Tibial nerve (tissue), 4 donors: ENCODE data around the gene WNT7A. TPM values are rescaled to one million over a fixed set of nuclear protein-coding genes. Genes with fewer than 3 reads are reported as not detected.

Experiments
- DNase-seq, 2 donors: peaks; one replicate each; pipeline ENCODE4 v3.0.0-alpha.2; 2019; ENCODE audit warnings: low spot score in 2 of 2
- H3K27ac ChIP-seq, 4 donors: fragments of 200-600 bp; sonication (generic) in 3 of 4; one replicate each; pipeline ENCODE4 v1.5.1; 2017 to 2019; ENCODE audit warnings: mild to moderate bottlenecking in 1 of 4
- H3K27me3 ChIP-seq, 2 donors: fragments of 200-600 bp; sonication (generic) in 1 of 2; one replicate each; pipeline versions ENCODE4 v1.5.1 to v1.6.0; 2017 to 2019
- H3K36me3 ChIP-seq, 3 donors: fragments of 200-600 bp; sonication (generic); one replicate each; pipeline ENCODE4 v1.5.1; 2018 to 2019
- H3K4me1 ChIP-seq, 4 donors: fragments of 200-600 bp; sonication (generic) in 3 of 4; one replicate each; pipeline ENCODE4 v1.5.1; 2017 to 2019
- H3K4me3 ChIP-seq, 4 donors: fragments of 200-600 bp; sonication (generic) in 3 of 4; one replicate each; pipeline ENCODE4 v1.5.1; 2017 to 2019; ENCODE audit warnings: mild to moderate bottlenecking in 1 of 4, moderate library complexity in 1 of 4
- H3K9me3 ChIP-seq, 4 donors: fragments of 200-600 bp; sonication (generic) in 3 of 4; one replicate each; pipeline ENCODE4 v1.5.1; 2017 to 2019
- EP300 ChIP-seq, 2 donors: sonication (generic); formaldehyde crosslinking; IDR thresholded peaks; one replicate each; pipeline ENCODE4 v1.6.1; 2017; ENCODE audit warnings: antibody characterized with exemption in 2 of 2, mild to moderate bottlenecking in 1 of 2
- POLR2A ChIP-seq, 2 donors: fragments of 450-650 bp; IDR thresholded peaks; one replicate each; pipeline ENCODE4 v1.6.1; 2017; ENCODE audit warnings: antibody characterized with exemption in 2 of 2, mild to moderate bottlenecking in 2 of 2, moderate library complexity in 2 of 2
- WGBS, 2 donors: methylation state at CpG; one replicate each; pipeline ENCODE4 v1.1.5; 2018; 5-methylcytosine and 5-hydroxymethylcytosine counted together
- total RNA-seq, 4 donors: library from RNA; depleted of rRNA; stranded (reverse); fragments of >200 nt; gene quantifications; one replicate each; pipeline ENCODE4 v1.1.0, GENCODE V29; 2016
- TF ChIP-seq, protein P1 (sequence below), 5 experiments: fragments of 200-600 bp in 3 of 5; fragments of 450-650 bp in 2 of 5; sonication (generic) in 3 of 5; IDR thresholded peaks; one replicate each; pipeline ENCODE4 v1.5.1; 2016 to 2019; ENCODE audit warnings: antibody characterized with exemption in 5 of 5, mild to moderate bottlenecking in 3 of 5, moderate library complexity in 2 of 5

The WNT7A gene
- total RNA-seq, 4 donors from 2014 or later = 0.21 TPM; not detected in 3

- H3K27me3 ChIP-seq = peaks cover 0 to 6% of the 10 kb centered on the region in 2 donors
- no peak for DNase-seq
Measured at GRCh38 chr3:13839726-13840340, 40.0 kb downstream of the WNT7A start.

GRCh38 chr3:13839253-13839652 lies 40.6 kb downstream of the WNT7A start:
- WGBS, 2 donors = 54 to 64% methylated on average over 4 of the region's 4 CpGs
- H3K27me3 ChIP-seq = peaks cover 0 to 12% of the 10 kb centered on the region in 2 donors
- H3K4me3 ChIP-seq = no peak overlapping the region
- H3K36me3 ChIP-seq = no peaks in the 10 kb centered on the region
- no peak for DNase-seq
- TF ChIP-seq, protein P1, sequence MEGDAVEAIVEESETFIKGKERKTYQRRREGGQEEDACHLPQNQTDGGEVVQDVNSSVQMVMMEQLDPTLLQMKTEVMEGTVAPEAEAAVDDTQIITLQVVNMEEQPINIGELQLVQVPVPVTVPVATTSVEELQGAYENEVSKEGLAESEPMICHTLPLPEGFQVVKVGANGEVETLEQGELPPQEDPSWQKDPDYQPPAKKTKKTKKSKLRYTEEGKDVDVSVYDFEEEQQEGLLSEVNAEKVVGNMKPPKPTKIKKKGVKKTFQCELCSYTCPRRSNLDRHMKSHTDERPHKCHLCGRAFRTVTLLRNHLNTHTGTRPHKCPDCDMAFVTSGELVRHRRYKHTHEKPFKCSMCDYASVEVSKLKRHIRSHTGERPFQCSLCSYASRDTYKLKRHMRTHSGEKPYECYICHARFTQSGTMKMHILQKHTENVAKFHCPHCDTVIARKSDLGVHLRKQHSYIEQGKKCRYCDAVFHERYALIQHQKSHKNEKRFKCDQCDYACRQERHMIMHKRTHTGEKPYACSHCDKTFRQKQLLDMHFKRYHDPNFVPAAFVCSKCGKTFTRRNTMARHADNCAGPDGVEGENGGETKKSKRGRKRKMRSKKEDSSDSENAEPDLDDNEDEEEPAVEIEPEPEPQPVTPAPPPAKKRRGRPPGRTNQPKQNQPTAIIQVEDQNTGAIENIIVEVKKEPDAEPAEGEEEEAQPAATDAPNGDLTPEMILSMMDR (IDR thresholded peaks at IDR 0.05) = no peak
- TF ChIP-seq EP300 (IDR thresholded peaks at IDR 0.05) = no peak
- no peak for TF ChIP-seq POLR2A (IDR thresholded peaks at IDR 0.05)
- no peaks in the 10 kb centered on the region for H3K9me3 ChIP-seq
- H3K27ac ChIP-seq = no peak overlapping the region
- H3K4me1 ChIP-seq = no peaks in the 10 kb centered on the region

More at GRCh38 chr3:13839726-13840340, 40.0 kb downstream of the WNT7A start:
- H3K36me3 ChIP-seq = no peaks in the 10 kb centered on the region
- H3K4me3 ChIP-seq = no peak overlapping the region
- TF ChIP-seq, protein P1 (IDR thresholded peaks at IDR 0.05) = no peak
- TF ChIP-seq EP300 (IDR thresholded peaks at IDR 0.05) (no peak), POLR2A (IDR thresholded peaks at IDR 0.05) (no peak)
- H3K4me1 ChIP-seq = no peaks in the 10 kb centered on the region
- H3K9me3 ChIP-seq = no peaks in the 10 kb centered on the region
- H3K27ac ChIP-seq = no peak overlapping the region
- WGBS, 2 donors = 29 to 33% methylated on average over 5 of the region's 5 CpGs

DNA sequence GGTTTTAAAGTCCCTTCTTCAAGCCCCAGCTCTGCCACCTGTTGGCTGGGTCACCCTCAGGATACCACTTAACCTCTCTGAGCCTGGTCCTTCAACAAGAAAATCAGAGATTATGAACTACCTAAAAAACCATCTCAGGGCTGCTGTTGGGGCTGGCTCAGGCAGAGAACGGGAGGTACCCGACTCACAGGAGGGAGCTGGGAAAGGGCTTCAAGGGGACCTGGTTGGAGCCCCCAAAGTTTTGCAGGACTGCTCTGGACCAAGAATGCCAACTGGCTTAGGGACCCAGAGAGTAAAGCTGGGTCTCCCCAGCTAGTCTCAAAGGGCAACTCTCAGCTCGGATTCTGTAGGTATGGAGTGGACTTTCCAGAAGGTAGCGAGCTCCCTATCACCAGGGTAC lies 41.5 kb downstream of the WNT7A start:
- H3K27ac ChIP-seq = no peak overlapping the region
- H3K4me3 ChIP-seq = no peak overlapping the region
- H3K27me3 ChIP-seq = peaks cover 0 to 14% of the 10 kb centered on the region in 2 donors
- H3K4me1 ChIP-seq = no peaks in the 10 kb centered on the region
- WGBS, 2 donors = 79 to 81% methylated on average over 4 of the region's 4 CpGs
- DNase-seq = no peak
- H3K9me3 ChIP-seq = no peaks in the 10 kb centered on the region
- TF ChIP-seq, protein P1 (IDR thresholded peaks at IDR 0.05) = no peak
- no peak for TF ChIP-seq EP300 (IDR thresholded peaks at IDR 0.05)
- no peak for TF ChIP-seq POLR2A (IDR thresholded peaks at IDR 0.05)
- H3K36me3 ChIP-seq = no peaks in the 10 kb centered on the region

- no peak overlapping the region for H3K4me3 ChIP-seq
- TF ChIP-seq EP300 (IDR thresholded peaks at IDR 0.05) (no peak), POLR2A (IDR thresholded peaks at IDR 0.05) (no peak)
- TF ChIP-seq, protein P1 (IDR thresholded peaks at IDR 0.05) = no peak
- no peaks in the 10 kb centered on the region for H3K36me3 ChIP-seq
- no peak for DNase-seq
- WGBS, 2 donors = 77 to 80% methylated on average over 9 to 10 of the region's 10 CpGs
- no peaks in the 10 kb centered on the region for H3K4me1 ChIP-seq
- peaks cover 0 to 14% of the 10 kb centered on the region in 2 donors for H3K27me3 ChIP-seq
- H3K9me3 ChIP-seq = no peaks in the 10 kb centered on the region
- H3K27ac ChIP-seq = no peak overlapping the region
Measured at GRCh38 chr3:13837751-13838150, 42.1 kb downstream of the WNT7A start.

GRCh38 chr3:13836658-13837587 lies 42.9 kb downstream of the WNT7A start:
- H3K4me3 ChIP-seq = no peak overlapping the region
- peaks cover 0 to under 1% (median 0%) of the 10 kb centered on the region in 4 donors for H3K9me3 ChIP-seq
- no peak overlapping the region for H3K27ac ChIP-seq
- H3K36me3 ChIP-seq = no peaks in the 10 kb centered on the region
- no peak for DNase-seq
- no peak for TF ChIP-seq EP300 (IDR thresholded peaks at IDR 0.05)
- TF ChIP-seq, protein P1 (IDR thresholded peaks at IDR 0.05) = no peak
- TF ChIP-seq POLR2A (IDR thresholded peaks at IDR 0.05) = no peak
- H3K4me1 ChIP-seq = no peaks in the 10 kb centered on the region
- H3K27me3 ChIP-seq = peaks cover 0 to 14% of the 10 kb centered on the region in 2 donors
- 80 to 86% methylated on average over 12 of the region's 12 CpGs for WGBS, 2 donors
